RWPE2 (cell line): ENCODE measurements around the gene NOXO1.

Experiments
- ATAC-seq: fragments of 200-7000 bp; cut with Tn5 transposase; 3 replicates; pipeline ENCODE4 v1.9.1; 2021; ENCODE audit warnings: low read depth
- DNase-seq: peaks from one replicate; pipeline ENCODE4 v3.0.0-alpha.2; 2020; ENCODE audit warnings: low spot score
- H3K27ac ChIP-seq: fragments of 450-650 bp; 2 replicates; pipeline ENCODE4 v1.5.1; 2017; ENCODE audit warnings: mild to moderate bottlenecking; ENCODE audit not compliant: poor library complexity, severe bottlenecking
- H3K27me3 ChIP-seq: fragments of 250-450 bp; sonication (Bioruptor Pico); 2 replicates; pipeline ENCODE4 v1.5.1; 2021; ENCODE audit warnings: mild to moderate bottlenecking, moderate library complexity; ENCODE audit not compliant: insufficient read depth, poor library complexity, severe bottlenecking
- H3K36me3 ChIP-seq: fragments of 250-450 bp; sonication (Bioruptor Pico); 2 replicates; pipeline ENCODE4 v1.5.1; 2020; ENCODE audit warnings: low read depth, mild to moderate bottlenecking, moderate library complexity
- H3K4me1 ChIP-seq: fragments of 250-450 bp; sonication (Bioruptor Pico); 2 replicates; pipeline ENCODE4 v1.5.1; 2021; ENCODE audit warnings: mild to moderate bottlenecking, moderate library complexity; ENCODE audit not compliant: insufficient read depth, poor library complexity, severe bottlenecking
- H3K4me3 ChIP-seq: fragments of 250-450 bp; sonication (Bioruptor Pico); 2 replicates; pipeline ENCODE4 v1.5.1; 2021; ENCODE audit warnings: mild to moderate bottlenecking, moderate library complexity; ENCODE audit not compliant: severe bottlenecking
- H3K9me3 ChIP-seq: fragments of 250-450 bp; sonication (Bioruptor Pico); 2 replicates; pipeline ENCODE4 v1.5.1; 2021; ENCODE audit warnings: mild to moderate bottlenecking, moderate library complexity; ENCODE audit not compliant: severe bottlenecking
- TF ChIP-seq, protein P1 (sequence below): fragments of 450-650 bp; IDR thresholded peaks from one replicate; pipeline ENCODE4 v1.5.1; 2017; ENCODE audit warnings: mild to moderate bottlenecking, moderate library complexity; ENCODE audit not compliant: poor library complexity, severe bottlenecking

Gene NOXO1

DNA sequence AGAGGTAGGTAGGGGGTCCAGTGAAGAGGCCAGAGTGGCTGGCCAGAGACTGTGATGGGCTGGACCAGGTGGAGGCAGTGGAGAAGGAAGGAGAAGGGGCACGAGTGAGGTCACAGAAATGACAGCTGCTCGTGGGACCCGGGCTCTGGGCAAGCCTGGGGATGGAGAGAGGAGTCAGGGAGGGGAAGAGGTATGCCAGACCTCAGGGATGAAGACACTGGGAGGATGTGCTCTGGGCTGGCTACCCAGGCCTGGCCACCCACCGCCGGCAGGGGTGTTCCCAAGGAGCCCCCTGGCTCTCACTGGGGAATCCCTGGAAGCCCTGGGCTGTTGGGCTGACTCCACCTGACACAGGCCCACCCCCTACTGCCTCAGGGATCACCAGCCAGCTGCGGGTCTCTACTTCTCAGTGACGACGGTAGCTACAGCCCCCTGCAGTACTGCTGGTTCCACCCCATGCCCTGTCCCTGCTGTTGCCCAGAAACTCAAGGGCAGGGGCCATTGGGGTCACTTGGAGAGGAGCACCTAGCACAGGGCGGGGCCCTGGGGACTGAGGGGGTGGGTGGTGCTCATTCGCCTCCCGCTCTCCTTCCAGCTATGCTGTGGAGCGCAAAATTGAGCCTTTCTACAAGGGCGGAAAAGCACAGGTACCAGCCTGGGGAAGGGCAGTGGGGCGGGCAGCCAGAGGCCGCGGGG, 7.7 kb downstream of the NOXO1 start:
- H3K4me1 ChIP-seq = no peaks in the 10 kb centered on the region
- no peaks in the 10 kb centered on the region for H3K9me3 ChIP-seq
- H3K4me3 ChIP-seq = no peak overlapping the region
- DNase-seq (no peak), ATAC-seq (no peak)
- TF ChIP-seq, protein P1, sequence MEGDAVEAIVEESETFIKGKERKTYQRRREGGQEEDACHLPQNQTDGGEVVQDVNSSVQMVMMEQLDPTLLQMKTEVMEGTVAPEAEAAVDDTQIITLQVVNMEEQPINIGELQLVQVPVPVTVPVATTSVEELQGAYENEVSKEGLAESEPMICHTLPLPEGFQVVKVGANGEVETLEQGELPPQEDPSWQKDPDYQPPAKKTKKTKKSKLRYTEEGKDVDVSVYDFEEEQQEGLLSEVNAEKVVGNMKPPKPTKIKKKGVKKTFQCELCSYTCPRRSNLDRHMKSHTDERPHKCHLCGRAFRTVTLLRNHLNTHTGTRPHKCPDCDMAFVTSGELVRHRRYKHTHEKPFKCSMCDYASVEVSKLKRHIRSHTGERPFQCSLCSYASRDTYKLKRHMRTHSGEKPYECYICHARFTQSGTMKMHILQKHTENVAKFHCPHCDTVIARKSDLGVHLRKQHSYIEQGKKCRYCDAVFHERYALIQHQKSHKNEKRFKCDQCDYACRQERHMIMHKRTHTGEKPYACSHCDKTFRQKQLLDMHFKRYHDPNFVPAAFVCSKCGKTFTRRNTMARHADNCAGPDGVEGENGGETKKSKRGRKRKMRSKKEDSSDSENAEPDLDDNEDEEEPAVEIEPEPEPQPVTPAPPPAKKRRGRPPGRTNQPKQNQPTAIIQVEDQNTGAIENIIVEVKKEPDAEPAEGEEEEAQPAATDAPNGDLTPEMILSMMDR = no peak
- H3K27ac ChIP-seq = no peak overlapping the region
- no peaks in the 10 kb centered on the region for H3K27me3 ChIP-seq
- H3K36me3 ChIP-seq = peaks cover 28% of the 10 kb centered on the region

- H3K9me3 ChIP-seq = no peaks in the 10 kb centered on the region
- H3K27ac ChIP-seq = peak overlapping the region; percentile 71
- H3K4me3 ChIP-seq = peak overlapping the region; percentile 93
- TF ChIP-seq, protein P1 = no peak
- DNase-seq (no peak), ATAC-seq (peak; percentile 23; the same call in 2 of the 3 replicates)
- H3K27me3 ChIP-seq = no peaks in the 10 kb centered on the region
- H3K4me1 ChIP-seq = no peaks in the 10 kb centered on the region
- peaks cover 21% of the 10 kb centered on the region; the same call in 1 of the 2 replicates for H3K36me3 ChIP-seq
Measured at GRCh38 chr16:1972490-1972877, 8.8 kb downstream of the NOXO1 start.

GRCh38 chr16:1971796-1972489, 9.3 kb downstream of the NOXO1 start, which contains the start of gene TBL3:
TSS of gene TBL3 (plus strand) at chr16:1972053. CDS start at chr16:1972165, 112 bp downstream.
- TF ChIP-seq, protein P1 = no peak
- H3K4me3 ChIP-seq = peak within 1 kb of the TSS; percentile 93
- peaks cover 19% of the 10 kb centered on the region; the same call in 1 of the 2 replicates for H3K36me3 ChIP-seq
- ATAC-seq = peak; percentile 87
- H3K9me3 ChIP-seq = no peaks in the 10 kb centered on the region
- H3K27me3 ChIP-seq = no peaks in the 10 kb centered on the region
- DNase-seq = peak; percentile 94
- peak within 1 kb of the TSS; percentile 71 for H3K27ac ChIP-seq
- H3K4me1 ChIP-seq = no peaks in the 10 kb centered on the region

DNA sequence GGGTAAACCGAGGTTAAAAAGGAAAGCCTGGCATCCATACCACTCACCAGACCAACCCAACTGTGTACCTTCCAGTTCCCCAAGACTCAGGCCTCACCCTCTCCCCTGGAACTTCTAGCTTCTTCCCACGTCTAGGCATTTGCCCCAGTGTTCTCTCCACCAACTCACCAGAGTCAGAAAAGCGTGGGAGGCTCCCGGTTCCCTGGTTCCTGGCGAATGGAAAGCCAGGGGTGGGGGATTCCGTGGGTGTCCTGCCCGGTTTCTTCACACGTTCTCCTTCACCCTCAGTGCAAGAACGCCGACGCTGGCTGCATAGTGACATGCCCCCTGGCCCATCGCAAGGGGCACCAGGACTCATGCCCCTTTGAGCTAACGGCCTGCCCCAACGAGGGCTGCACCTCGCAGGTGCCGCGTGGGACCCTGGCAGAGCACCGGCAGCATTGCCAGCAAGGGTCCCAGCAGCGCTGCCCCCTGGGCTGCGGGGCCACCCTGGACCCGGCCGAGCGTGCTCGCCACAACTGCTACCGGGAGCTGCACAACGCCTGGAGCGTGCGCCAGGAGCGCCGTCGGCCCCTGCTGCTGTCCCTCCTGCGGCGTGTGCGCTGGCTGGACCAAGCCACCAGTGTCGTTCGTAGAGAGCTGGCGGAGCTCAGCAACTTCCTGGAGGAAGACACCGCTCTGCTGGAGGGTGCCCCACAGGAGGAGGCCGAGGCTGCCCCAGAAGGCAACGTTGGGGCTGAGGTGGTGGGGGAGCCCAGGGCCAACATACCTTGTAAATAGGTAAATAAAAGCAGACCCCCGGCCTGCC, 12.9 kb downstream of the NOXO1 start:
- H3K9me3 ChIP-seq = no peaks in the 10 kb centered on the region
- no peak overlapping the region for H3K27ac ChIP-seq
- DNase-seq (no peak), ATAC-seq (no peak)
- no peaks in the 10 kb centered on the region for H3K4me1 ChIP-seq
- H3K36me3 ChIP-seq = peaks cover 16% of the 10 kb centered on the region
- H3K27me3 ChIP-seq = no peaks in the 10 kb centered on the region
- no peak overlapping the region for H3K4me3 ChIP-seq
- TF ChIP-seq, protein P1 = no peak
